Urothelium cell line (cell line): ENCODE results near the gene DLX2.
"Not testable (repeated sequence)": the region's sequence is repeated elsewhere in the genome, so short reads cannot be mapped to it uniquely, and the experiment has no call there.

Experiments
- DNase-seq: peaks from one replicate; pipeline ENCODE4 v3.0.0; 2011; ENCODE audit warnings: low spot score, mixed read lengths
- FAIRE-seq: peaks from 2 replicates; lab custom pipeline; 2011; peaks lifted over from hg19 to GRCh38; lab: Jason Lieb, UNC

DLX2 gene

DNA sequence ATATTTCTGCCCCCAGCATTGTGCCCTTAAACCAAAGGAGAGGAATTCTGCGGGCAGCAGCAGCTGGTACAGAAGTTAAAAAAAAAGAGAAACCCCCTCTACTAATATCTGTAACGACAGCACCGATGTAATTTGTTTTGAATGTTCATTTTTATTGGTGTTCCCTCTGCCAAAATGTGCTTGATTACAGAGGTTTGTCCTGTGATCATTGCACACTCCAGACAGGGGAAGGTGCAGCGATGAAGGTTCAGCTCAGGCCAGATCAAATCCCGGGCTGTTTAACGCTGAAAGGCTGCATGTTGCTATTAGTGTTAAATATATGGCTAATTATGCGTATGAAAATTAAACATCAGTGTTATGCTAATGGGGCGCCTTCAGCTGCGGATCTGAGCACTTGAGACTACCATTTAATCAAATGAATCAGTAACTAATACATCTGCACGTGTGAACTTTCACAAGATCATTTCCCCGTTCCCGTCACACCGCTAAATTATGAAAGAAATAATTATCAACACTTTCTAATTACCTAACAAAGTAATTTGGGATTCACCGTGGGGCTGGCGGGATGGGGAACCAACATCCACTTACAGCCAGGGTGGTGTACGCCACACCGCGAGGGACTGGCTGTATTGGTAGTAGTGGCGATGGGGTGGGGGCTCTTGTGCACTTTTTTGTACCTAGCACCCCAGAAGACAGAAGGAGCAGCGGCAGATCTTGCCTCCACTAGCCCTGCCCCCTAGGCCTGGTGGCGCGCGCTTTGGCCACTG is 18.9 kb downstream of the DLX2 start:
- DNase-seq = no peak
- no peak for FAIRE-seq

DNA sequence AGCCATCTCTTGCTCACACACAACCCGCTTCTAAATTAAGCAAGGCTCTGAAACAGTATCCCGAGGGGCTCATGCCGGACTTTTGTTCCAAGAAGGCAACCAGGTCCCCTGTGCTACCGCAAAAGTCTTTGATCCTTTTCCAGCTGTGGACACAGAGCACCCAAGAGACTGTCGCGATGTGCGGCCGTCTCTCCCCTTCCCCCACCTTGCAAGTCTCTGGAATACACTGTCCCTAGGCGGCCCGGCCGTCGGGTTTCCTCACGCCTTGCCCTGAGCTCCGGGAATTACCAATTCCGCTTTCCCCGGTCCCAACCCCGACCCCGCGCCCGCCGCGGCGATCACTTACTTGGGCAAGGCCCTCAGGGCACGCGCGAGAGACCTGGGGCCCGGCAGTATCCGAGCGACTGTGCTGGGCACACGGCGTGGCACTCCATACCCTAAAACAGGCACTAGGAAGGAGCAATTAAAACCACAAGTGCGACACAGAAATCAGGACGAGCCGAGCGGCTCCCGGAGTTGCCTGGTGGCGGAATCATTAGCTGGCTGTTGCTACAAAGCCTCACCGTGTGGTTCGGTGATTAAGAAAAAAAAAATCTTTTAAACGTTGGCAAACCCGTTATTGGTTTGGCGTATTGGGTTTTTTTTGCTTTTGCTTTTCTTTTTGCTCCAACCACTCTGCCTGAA is 19.6 kb downstream of the DLX2 start:
- DNase-seq (no peak), FAIRE-seq (no peak)

DNA sequence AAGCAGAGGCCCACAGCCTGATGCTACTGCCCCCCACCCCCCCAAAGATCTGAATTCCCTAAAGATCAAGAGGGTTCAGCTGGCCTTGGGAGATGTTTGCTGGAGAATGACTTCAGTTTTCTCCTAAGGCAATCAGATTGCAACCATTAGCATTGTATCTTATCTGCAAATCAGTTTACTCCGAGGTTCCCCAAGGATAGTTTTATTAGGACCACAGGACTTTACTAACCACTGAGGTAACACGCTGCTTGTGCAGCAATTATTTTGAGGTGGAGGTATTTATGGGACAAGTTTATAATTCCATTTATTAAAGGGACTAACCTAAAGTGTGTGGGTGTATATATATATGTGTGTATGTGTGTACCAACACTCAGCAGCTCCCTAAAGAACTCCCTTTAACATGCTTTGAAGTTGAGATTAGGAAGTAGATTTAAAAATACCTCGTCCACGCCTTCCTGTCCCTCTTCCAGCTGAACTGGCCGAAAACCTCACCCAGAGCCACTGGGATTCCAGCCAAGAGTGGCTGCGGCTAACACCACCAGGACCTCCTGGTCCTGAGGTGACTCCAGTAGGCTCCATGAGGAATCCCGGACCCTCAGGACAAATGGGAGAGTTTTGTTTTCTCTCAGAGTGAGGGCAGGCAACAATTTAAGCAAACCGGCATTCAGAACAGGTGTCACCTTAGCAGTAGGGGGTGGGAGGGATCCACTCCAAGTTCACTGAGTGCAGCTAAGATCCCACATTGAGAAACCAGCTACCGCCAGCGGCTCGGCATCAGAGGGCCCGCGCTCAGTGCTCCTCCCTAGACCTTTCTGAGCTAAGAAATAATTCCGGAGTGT is 20.4 kb downstream of the DLX2 start:
- no peak for DNase-seq
- FAIRE-seq = no peak

DNA sequence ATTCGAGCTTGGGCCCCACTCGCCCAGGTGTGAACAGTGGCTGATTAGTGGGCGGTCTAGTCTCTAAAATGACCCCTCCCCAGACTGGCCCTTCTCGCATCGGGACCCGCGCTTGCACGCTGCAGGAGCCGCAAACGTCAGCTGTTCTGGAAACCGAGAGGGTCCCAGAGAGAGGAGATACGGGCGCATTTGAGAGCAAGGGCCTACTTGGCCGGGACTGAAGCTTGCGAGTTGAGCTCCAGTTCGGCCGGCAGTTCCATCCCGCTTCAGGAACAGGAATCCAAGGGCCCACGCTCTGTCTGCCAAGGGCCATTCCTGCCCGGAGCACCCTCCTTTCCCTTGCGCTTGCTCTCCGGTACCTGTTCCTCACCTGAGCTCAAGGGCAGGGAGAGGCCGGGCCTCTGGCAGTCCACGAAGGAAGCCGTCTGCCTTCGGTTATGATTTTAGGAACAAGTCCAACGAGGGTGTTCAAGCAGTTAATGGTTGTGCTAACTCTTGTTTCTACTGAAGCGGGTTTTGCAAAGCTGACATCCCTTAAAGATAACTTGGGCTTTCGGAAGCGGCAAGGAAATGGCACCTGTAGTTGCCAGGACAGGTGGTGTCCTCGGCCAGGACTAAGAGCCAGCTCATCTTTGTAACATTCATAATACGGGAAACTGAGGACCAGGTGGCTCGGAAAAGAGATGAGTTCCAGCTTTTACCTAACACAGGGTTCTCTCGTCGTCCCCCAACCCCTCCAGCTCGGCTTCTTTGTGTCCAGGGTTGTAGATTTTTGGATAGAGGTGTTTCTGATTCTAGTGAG is 21.3 kb downstream of the DLX2 start:
- FAIRE-seq = no peak
- no peak for DNase-seq

DNA sequence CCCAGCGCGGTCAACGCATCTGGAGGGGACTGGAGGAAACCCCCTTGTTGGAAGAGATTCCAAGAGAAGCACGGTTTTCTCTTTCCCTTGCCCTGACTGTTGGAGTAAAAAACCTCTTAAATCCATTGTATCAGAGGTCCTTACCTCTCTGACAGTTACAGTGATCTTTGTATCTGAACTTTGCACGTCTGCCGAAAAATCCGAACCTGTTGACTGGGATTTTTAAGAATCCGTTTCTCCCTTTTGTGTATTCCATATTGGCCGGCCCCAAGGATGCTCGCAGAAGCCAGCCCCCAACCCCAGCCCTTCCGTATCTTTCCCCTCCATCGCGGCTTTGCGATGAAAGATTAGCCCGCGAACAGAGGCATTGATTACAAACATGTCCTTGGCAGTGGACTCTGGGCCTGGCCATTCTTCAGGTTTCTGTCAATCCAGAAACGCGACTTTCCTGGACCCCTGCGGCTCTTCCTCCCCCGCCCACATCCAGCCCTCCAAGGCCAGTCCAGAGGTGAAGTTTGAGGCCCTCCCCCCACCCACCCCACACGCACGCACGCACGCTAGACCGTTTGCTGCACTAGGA is 22.0 kb downstream of the DLX2 start:
- FAIRE-seq (no peak), DNase-seq (no peak)

DNA sequence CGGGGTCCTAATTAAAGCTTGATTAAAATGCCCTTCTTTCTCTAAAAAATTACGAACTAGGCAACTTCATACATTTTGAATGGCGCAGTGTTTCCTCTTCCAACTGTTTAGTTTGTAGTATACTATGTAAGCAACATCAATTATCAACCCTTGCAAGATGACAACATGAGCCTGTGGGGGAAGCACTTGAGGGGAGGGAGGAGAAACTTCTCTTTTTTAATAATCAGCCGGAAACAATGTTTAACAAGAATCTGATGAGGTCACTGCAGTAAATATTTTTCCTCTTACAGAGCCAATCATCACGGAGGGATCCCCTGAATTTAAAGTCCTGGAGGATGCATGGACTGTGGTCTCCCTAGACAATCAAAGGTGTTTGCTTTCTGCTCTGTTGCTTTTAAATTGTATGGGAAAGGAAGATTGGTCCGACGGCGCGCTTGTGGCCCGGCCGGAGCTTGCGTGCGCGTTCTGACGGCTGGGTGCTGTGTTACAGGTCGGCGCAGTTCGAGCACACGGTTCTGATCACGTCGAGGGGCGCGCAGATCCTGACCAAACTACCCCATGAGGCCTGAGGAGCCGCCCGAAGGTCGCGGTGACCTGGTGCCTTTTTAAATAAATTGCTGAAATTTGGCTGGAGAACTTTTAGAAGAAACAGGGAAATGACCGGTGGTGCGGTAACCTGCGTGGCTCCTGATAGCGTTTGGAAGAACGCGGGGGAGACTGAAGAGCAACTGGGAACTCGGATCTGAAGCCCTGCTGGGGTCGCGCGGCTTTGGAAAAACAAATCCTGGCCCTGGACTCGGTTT is 22.7 kb downstream of the DLX2 start:
- DNase-seq (no peak), FAIRE-seq (no peak)

DNA sequence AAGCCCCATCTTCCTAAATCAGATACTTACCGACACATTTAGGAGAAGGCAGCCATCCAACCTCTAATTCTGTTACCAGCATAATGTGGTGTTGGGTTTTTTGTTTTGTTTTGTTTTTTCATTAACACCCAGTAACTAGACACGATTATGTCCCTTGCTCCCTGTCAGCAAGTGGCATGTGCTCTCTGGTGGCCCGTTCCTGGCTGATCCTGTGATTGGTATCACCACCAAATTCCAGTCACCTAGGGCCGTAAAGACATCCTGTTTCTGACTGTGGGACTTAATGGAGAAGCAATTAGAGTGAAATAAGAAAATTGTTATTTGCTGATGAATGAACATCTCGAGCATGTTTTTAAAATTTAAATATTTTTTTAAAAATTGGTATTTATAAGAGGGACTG is 23.3 kb downstream of the DLX2 start:
- FAIRE-seq (no peak), DNase-seq (no peak)

DNA sequence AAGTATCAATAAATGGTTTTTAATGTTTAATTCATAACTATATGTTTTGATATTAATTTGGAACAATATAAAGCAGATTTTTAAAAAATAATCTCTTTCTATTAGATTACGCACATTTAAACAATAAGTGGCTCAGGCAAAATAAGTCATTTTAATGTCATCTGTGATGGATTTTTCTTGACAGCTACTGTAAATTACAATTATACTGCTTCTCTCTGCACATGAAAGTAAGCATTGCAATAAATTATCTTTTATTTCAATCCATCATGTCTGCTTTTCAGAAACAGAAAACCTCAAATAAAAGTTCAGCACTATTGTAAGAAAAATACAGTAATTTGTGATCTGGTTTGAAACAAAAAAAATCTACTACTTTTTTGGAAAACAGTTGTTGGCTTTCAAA is 28.4 kb downstream of the DLX2 start:
- DNase-seq (no peak), FAIRE-seq (no peak)

DNA sequence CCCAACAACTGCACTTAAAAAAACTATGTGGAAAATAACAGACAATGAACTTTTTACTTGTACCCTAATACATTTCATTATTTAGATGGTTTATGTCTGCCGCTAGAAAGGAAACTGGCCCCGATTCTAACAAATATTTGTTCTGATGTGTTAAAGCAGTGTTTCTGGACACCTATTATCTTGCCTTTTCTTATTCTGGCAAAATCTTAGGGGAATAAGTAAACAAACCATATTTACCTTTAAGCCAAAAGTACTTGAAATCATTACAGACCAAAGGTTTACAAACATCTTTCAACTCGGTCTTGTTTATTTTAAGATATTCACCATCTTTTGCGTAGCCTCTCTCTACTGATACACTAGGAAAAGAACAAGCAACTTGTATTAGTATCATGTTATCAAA is 29.2 kb downstream of the DLX2 start:
- FAIRE-seq (no peak), DNase-seq (no peak)

DNA sequence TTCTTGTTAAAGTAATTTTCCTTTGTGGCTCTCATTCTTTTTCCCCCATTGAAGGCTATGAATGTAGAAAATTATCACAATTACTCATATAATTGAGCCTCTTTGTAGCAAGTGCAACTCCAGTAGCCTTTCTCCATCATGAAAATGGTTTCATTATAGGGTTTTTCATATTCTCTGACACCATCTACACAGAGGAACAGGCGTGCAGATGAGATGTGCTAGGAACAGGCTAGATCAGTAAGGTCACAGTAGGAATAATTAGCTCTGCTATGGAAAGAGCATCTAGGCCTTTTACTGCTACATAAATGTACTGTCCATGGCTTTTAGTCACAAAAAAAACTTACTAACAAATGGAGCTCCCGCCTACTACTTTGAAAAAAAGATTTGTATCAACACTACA is 30.0 kb downstream of the DLX2 start:
- DNase-seq (no peak), FAIRE-seq (no peak)

DNA sequence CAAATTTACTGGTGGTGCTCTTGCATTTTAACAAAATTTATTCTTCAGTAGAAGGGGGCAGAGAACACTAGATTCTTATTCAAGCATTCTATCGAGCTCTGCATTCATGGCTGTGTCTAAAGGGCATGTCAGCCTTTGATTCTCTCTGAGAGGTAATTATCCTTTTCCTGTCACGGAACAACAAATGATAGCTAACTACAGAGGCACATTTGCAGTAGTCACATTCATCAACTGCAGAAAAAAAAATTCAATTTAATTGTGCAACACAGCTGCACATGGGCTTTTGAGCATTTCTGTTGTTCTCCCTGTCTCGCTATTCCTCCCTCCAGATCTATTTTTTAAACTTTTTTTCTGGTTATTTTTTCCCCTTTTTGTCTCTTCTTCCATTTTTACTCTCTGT is 30.4 kb downstream of the DLX2 start:
- DNase-seq (no peak), FAIRE-seq (no peak)

DNA sequence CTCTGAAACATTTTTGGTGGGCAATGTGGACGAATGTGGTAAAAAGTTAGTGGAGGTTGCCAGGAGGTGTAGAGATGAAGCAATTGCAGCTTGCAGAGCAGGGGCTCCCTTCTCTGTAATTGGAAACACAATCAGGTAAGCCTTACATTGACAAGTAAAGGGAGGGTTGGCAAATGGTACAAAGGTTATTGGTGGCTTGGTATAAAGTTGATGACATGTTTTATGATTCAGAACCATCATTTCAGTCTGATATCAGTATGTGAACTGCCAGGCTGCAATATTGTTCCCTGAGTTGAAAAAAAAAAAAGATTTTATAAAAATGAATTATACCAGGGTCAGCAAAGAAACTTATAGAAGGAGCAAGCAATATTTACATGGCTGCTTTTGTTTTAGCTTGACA is 31.8 kb downstream of the DLX2 start:
- FAIRE-seq = no peak
- no peak for DNase-seq

DNA sequence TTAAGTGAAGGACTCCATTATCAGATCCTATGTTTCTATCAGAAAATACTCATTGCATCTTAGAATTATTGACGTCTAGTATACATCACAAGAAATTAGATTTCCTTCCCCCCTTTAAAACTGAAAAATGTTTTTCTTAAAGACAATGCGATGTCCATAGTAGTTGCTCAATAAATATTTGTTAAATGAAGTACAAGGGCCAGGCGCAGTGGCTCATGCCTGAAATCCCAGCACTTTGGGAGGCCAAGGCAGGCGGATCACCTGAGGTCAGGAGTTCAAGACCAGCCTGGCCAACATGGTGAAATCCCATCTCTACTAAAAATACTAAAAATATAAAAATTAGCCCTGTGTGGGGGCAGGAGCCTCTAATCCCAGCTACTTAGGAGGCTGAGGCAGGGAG is 34.8 kb downstream of the DLX2 start:
- not testable (repeated sequence) for DNase-seq, FAIRE-seq

DNA sequence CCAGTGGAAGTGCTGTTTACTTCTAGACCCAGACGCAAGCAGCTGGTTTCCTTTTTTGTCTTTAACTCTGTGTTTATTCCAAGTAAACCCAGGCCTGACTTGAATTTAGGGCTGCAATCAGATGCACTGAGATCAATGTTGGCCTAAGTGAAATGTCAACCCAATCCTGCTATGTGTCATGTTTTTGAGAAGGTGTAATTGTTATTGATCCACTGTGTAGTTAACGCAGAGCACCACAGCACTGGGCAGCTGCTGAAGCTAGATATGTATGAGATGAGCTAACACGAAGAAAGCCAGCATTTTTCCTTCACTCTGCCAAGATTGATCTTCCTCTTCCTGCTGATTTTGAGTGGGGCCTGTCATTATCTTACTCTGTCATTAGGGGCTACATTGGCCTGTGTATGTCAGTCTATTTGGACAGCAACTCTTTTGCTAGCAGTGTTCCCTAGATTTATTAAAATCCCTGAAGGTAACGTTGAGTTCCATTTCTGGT is 36.3 kb downstream of the DLX2 start:
- DNase-seq (no peak), FAIRE-seq (peak; percentile 23)

DNA sequence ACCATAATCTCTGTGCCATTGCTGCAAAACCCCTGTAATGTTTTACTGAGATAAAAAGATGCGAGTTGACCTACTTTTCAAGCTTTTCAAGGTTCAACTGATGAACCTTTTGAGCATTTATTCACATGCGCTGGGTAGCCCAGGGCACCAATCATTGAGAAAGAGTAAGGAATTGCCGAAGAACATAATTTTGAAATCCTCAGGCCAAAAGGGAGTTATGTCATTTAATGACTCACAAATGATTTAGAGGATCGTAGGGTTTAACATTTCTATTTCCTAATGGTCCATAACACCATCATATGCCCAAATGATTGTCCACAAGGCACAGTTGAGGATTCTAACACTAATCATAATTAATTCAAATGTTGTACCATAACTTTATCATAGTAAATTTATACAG is 37.6 kb downstream of the DLX2 start:
- no peak for DNase-seq
- no peak for FAIRE-seq

DNA sequence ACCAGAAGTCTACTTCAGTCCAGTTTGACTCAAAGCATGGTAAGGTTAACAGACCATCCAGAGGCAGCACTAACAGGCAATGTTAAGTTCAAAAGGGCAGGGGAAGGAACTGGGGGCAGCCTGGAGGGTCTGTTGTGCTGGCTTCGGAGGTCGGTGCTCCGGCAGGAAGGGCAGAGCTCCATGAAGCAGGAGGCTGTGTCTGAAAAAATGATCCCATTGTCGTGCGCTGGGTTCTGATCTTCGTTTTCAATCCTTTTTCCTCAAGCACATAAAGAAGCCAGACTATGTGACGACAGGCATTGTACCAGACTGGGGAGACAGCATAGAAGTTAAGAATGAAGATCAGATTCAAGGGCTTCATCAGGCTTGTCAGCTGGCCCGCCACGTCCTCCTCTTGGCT is 39.3 kb downstream of the DLX2 start:
- no peak for FAIRE-seq
- DNase-seq = no peak

DNA sequence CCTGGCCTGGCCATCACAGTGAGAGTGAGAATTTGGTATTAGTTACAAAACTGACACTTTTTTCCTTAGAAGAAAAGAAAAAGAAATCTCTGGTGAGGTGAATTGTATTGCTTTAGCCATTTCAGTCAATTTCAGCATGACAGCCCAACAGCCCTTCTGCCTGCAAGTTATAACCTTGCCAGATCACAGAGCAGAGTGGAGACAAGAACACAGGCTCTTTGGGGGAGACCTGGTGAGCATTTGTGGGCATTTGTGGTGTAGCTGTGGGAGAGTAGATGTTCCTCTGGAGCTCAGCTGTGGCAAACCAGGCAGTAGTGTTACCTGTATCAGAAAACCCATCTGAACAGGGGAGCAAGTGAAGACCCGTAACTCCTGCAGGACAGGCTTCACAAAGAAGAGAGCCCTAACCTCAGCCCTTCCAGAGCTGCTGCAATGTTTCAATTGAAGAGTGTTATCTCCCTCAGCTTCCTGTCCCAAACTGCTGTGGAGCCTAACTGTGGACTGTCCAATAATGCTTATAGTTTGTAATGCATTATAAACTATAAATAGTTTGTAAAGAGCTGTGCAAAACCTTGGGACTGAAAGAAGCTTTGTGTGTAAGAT is 40.2 kb downstream of the DLX2 start:
- no peak for FAIRE-seq
- no peak for DNase-seq

DNA sequence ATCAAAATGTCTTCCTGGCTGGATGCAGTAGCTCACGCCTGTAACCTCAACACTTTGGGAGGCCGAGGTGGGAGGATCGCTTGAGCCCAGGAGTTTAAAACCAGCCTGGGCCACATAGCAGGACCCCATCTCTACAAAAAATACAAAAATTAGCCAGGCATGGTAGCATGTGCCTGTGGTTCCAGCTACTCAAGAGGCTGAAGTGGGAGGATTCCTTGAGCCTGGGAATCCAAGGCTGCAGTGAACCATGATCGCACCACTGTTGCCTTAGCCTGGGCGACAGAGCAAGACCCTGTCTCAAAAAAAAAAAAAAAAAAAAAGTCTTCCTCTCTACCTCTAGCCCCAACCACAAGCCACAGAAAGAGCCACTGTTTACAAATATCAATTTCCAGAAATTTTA is 42.6 kb downstream of the DLX2 start:
- FAIRE-seq = not testable (repeated sequence)

DNA sequence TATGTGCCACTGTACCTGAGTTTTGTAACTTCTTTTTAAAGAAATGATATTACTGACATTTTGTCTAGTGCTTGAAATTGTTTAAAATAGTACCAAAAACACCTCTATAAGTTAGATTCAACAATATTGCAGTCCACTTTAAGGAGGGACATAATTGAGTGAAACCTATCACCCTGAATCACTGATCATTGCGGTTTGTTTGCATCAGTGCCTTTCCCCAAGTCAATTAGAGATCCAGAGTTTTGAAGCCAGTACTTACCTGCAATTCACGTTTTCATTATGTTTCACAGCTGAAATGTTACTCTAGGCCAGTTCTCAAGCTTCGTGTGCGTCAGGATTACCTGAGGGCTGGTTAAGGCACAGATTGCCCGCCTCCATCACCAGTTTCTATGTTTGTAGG is 44.0 kb downstream of the DLX2 start:
- no peak for FAIRE-seq
- DNase-seq = no peak

More for the DNA sequence above, 42.6 kb downstream of the DLX2 start:
- DNase-seq = not testable (repeated sequence)
